Measurements from ENCODE around the gene USP2.

DNA sequence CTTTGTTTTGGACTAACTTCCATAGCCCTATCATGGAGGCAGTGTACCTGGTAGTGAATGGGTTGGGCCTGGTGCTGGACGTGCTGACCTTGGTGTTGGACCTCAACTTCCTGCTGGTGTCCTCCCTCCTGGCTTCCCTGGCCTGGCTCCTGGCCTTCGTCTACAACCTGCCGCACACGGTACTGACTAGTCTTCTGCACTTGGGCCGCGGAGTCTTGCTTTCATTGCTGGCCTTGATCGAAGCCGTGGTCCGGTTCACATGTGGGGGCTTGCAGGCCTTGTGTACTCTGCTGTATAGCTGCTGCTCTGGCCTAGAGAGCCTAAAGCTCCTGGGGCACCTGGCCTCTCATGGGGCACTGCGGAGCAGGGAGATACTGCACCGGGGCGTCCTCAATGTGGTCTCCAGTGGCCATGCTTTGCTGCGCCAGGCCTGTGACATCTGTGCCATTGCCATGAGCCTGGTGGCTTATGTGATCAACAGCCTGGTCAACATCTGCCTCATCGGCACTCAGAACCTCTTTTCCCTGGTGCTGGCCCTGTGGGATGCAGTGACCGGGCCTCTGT is 46.3 kb downstream of the USP2 start:
- no peak for TF ChIP-seq POLR2AphosphoS5 (IDR thresholded peaks at IDR 0.05; ENCODE audit: low read depth)
- TF ChIP-seq, protein P1, sequence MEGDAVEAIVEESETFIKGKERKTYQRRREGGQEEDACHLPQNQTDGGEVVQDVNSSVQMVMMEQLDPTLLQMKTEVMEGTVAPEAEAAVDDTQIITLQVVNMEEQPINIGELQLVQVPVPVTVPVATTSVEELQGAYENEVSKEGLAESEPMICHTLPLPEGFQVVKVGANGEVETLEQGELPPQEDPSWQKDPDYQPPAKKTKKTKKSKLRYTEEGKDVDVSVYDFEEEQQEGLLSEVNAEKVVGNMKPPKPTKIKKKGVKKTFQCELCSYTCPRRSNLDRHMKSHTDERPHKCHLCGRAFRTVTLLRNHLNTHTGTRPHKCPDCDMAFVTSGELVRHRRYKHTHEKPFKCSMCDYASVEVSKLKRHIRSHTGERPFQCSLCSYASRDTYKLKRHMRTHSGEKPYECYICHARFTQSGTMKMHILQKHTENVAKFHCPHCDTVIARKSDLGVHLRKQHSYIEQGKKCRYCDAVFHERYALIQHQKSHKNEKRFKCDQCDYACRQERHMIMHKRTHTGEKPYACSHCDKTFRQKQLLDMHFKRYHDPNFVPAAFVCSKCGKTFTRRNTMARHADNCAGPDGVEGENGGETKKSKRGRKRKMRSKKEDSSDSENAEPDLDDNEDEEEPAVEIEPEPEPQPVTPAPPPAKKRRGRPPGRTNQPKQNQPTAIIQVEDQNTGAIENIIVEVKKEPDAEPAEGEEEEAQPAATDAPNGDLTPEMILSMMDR (IDR thresholded peaks at IDR 0.05; ENCODE audit: insufficient read depth, low read length) = no peak
- TF ChIP-seq GABPA (IDR thresholded peaks at IDR 0.05; ENCODE audit: low read depth) = no peak

All from HL-60 (cell line).